Activated naive CD8-positive, alpha-beta T cell (primary cell): ENCODE measurements around the gene EPHA2.

Source experiments
- H3K27ac Mint-ChIP-seq: one replicate; pipeline ENCODE4 v1.8.0; 2021; ENCODE audit warnings: mixed read lengths
- H3K27me3 Mint-ChIP-seq: one replicate; pipeline ENCODE4 v1.8.0; 2021; ENCODE audit warnings: mixed read lengths
- H3K36me3 Mint-ChIP-seq: one replicate; pipeline ENCODE4 v1.8.0; 2021; ENCODE audit warnings: mixed read lengths
- H3K4me1 Mint-ChIP-seq: one replicate; pipeline ENCODE4 v1.8.0; 2021; ENCODE audit warnings: low read depth, mixed read lengths
- H3K4me3 Mint-ChIP-seq: one replicate; pipeline ENCODE4 v1.8.0; 2021; ENCODE audit warnings: mild to moderate bottlenecking, mixed read lengths
- H3K9me3 Mint-ChIP-seq: one replicate; pipeline ENCODE4 v1.8.0; 2021; ENCODE audit warnings: low read depth, mixed read lengths

The EPHA2 gene

GRCh38 chr1:16099412-16099811 lies 56.5 kb downstream of the EPHA2 start:
- Mint-ChIP-seq H3K4me1 (no peaks in the 10 kb centered on the region), H3K9me3 (peaks cover 3% of the 10 kb centered on the region), H3K36me3 (no peaks in the 10 kb centered on the region), H3K4me3 (no peak overlapping the region), H3K27ac (no peak overlapping the region), H3K27me3 (no peaks in the 10 kb centered on the region)

DNA sequence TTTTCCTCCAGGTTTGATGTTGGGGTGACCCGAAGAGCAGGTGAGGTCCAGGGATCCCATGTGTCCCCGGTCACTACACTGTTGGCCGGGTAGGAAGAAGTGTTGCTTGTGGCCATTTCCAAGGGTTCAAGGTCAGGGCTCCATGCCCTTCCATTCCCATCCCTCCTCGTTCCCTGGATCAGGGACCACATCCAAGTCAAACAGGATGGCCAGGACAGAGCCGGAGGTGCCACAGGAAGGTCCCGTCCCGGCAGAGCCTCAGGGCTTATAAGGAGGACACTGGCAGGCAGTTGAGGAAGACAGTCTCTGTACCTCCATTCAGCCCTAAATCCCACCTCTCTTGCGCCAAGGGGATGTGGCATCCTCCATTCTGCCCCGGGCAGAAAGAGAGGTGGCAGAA lies 60.4 kb downstream of the EPHA2 start:
- Mint-ChIP-seq H3K4me1 (no peaks in the 10 kb centered on the region), H3K27ac (no peak overlapping the region), H3K4me3 (no peak overlapping the region), H3K9me3 (no peaks in the 10 kb centered on the region), H3K27me3 (no peaks in the 10 kb centered on the region), H3K36me3 (no peaks in the 10 kb centered on the region)

DNA sequence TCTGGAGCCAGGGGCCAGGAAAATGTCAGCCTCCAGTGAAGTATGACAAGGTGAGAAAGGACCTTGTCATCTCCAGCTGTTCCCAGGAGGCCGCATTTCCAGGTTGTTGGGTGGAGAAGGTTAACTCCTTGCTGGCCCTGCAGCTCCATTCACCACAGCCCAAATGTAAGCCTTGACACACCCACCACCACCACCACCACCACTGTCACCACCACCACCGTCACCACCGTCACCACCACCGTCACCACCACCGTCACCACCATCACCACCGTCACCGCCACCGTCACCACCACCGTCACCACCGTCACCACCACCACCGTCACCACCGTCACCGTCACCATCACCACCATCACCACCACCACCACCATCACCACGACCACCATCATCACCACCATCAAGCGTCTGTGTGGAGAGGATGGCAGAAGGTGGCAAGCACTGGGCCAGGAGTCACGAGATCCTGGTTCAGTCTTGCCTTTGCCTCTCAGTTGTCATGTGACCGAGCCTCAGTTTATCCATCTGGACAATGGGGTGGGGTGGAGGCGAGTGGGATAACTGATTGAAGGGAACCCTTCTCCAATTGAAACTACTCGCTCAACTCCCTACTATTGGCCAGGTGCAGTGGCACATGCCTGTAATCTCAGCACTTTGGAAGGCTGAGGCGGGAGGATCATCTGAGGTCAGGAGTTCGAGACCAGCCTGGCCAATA lies 61.3 kb downstream of the EPHA2 start:
- Mint-ChIP-seq H3K9me3 (no peaks in the 10 kb centered on the region), H3K4me3 (no peak overlapping the region)

GRCh38 chr1:16093611-16094010 lies 62.3 kb downstream of the EPHA2 start:
- Mint-ChIP-seq H3K27ac (no peak overlapping the region), H3K4me1 (no peaks in the 10 kb centered on the region), H3K27me3 (no peaks in the 10 kb centered on the region), H3K9me3 (no peaks in the 10 kb centered on the region), H3K4me3 (no peak overlapping the region), H3K36me3 (no peaks in the 10 kb centered on the region)

More for the DNA sequence above, 61.3 kb downstream of the EPHA2 start:
- H3K27ac Mint-ChIP-seq, result no peak overlapping the region
- no peaks in the 10 kb centered on the region for H3K4me1 Mint-ChIP-seq
- H3K27me3 Mint-ChIP-seq, result no peaks in the 10 kb centered on the region
- H3K36me3 Mint-ChIP-seq, result no peaks in the 10 kb centered on the region

DNA sequence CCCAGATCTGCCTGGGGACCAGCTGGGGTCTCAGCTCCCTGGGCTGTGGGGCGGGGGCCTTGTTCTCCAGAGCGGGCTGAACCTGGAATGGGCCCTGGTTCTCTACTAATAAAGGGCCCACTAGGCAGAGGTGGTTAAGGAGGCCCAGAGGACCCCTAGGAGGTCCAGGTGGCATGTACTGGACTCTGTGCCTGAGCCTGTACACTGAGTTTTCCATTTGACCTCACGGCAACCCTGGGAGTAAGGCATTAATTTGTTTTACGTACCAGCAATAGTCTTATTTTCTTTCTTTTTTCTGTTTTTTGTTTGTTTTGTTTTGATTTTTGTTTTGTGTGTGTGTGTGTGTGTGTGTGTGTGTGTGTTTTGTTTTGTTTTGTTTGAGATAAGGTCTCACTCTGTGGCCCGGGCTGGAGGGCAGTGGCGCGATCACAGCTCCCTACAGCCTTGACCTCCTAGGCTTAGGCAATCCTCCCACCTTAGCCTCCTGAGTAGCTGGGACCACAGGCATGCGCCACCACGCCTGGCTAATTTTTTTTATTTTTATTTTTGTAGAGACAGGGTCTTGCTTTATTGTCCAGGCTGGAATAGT lies 62.9 kb downstream of the EPHA2 start:
- H3K27ac Mint-ChIP-seq, result no peak overlapping the region
- no peaks in the 10 kb centered on the region for H3K36me3 Mint-ChIP-seq
- H3K9me3 Mint-ChIP-seq, result no peaks in the 10 kb centered on the region
- H3K4me1 Mint-ChIP-seq, result no peaks in the 10 kb centered on the region
- H3K4me3 Mint-ChIP-seq, result no peak overlapping the region
- H3K27me3 Mint-ChIP-seq, result no peaks in the 10 kb centered on the region

- no peak overlapping the region for H3K27ac Mint-ChIP-seq
- no peaks in the 10 kb centered on the region for H3K27me3 Mint-ChIP-seq
- no peaks in the 10 kb centered on the region for H3K4me1 Mint-ChIP-seq
- no peaks in the 10 kb centered on the region for H3K36me3 Mint-ChIP-seq
- no peak overlapping the region for H3K4me3 Mint-ChIP-seq
- no peaks in the 10 kb centered on the region for H3K9me3 Mint-ChIP-seq
These were observed 63.6 kb downstream of the EPHA2 start for GRCh38 chr1:16092097-16092922.

- no peaks in the 10 kb centered on the region for H3K4me1 Mint-ChIP-seq
- no peaks in the 10 kb centered on the region for H3K9me3 Mint-ChIP-seq
- no peaks in the 10 kb centered on the region for H3K27me3 Mint-ChIP-seq
- no peak overlapping the region for H3K27ac Mint-ChIP-seq
- H3K4me3 Mint-ChIP-seq, result no peak overlapping the region
- H3K36me3 Mint-ChIP-seq, result no peaks in the 10 kb centered on the region
These were observed 64.6 kb downstream of the EPHA2 start for GRCh38 chr1:16091296-16091695.

GRCh38 chr1:16090076-16090826 lies 65.6 kb downstream of the EPHA2 start:
- Mint-ChIP-seq H3K27me3 (no peaks in the 10 kb centered on the region), H3K4me3 (no peak overlapping the region), H3K4me1 (no peaks in the 10 kb centered on the region), H3K36me3 (no peaks in the 10 kb centered on the region), H3K9me3 (no peaks in the 10 kb centered on the region), H3K27ac (no peak overlapping the region)

GRCh38 chr1:16088996-16089395 lies 66.9 kb downstream of the EPHA2 start:
- H3K4me3 Mint-ChIP-seq, result no peak overlapping the region
- no peak overlapping the region for H3K27ac Mint-ChIP-seq
- H3K9me3 Mint-ChIP-seq, result no peaks in the 10 kb centered on the region
- H3K36me3 Mint-ChIP-seq, result no peaks in the 10 kb centered on the region
- no peaks in the 10 kb centered on the region for H3K4me1 Mint-ChIP-seq
- no peaks in the 10 kb centered on the region for H3K27me3 Mint-ChIP-seq

DNA sequence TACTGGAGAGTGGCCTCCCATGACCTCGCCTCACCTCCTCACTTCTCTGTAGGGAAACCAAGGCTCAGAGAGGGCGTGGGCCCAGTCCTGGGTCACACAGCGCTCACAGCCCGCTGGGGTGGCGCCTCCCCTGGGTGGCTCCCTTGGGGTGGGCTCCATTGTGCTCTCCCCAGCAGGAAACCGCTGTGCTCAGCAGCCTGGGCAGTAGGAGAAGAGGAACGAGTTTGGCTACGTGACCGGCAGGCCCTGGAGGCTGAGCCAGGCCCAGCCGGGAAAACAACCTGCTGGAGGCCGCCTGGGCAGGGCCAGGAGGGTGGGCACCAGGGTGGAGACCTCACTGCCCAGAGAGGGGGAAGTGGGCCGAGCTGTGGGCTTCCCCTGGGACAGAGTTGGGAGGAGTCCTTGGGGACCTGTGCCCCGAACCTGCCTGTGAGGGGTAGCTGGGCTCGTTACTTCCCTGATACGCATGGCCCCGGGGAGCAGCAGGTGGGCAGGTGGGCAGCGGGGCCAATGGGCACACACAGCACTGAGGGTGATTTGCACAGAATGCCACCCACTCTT lies 67.4 kb downstream of the EPHA2 start:
- no peak overlapping the region for H3K27ac Mint-ChIP-seq
- no peaks in the 10 kb centered on the region for H3K4me1 Mint-ChIP-seq
- H3K9me3 Mint-ChIP-seq, result no peaks in the 10 kb centered on the region
- no peaks in the 10 kb centered on the region for H3K27me3 Mint-ChIP-seq
- no peaks in the 10 kb centered on the region for H3K36me3 Mint-ChIP-seq
- no peak overlapping the region for H3K4me3 Mint-ChIP-seq

DNA sequence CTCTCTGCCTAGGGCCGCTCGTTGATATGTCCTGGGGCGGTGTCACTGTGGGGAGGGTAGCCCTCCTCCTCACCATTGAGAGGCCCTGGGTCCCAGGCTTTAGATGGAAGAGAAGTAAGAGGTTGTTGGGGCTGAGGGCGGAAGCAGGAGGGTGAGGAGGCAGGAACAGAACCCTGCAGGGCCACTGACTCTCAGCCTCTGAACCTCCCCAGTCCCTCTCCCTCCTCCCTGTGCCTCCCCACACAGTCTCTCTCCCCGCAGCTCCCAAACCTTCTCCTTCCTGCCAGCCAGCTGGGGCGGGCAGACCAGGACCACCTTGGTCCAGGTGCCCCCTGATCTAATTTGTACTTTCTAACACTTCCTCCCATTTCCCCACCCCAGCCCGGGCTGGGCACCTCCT lies 68.1 kb downstream of the EPHA2 start:
- H3K27ac Mint-ChIP-seq, result no peak overlapping the region
- H3K36me3 Mint-ChIP-seq, result no peaks in the 10 kb centered on the region
- no peaks in the 10 kb centered on the region for H3K27me3 Mint-ChIP-seq
- no peaks in the 10 kb centered on the region for H3K4me1 Mint-ChIP-seq
- H3K4me3 Mint-ChIP-seq, result no peak overlapping the region
- H3K9me3 Mint-ChIP-seq, result no peaks in the 10 kb centered on the region

DNA sequence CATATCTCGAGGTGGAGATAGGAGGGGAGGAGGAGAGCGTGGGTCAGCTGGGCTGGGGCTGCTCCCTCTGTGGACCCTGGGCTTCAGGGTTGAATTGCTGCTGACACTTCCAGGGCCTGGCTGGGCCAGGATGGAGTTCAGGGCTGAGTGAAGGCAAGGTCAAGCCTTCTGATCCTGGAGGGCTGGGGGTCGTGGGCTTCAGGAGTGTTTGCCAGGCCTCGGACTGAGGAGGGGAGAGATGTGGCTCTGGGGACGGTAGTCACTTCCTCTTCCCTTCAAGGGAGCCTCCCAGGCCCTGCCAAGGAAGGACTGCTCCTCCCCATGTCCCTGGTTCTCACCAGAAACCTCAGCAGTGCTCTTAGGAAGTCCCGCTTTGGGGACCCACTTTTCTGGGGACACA lies 70.3 kb downstream of the EPHA2 start:
- Mint-ChIP-seq H3K4me3 (no peak overlapping the region), H3K27ac (no peak overlapping the region), H3K27me3 (no peaks in the 10 kb centered on the region), H3K4me1 (no peaks in the 10 kb centered on the region), H3K36me3 (no peaks in the 10 kb centered on the region), H3K9me3 (no peaks in the 10 kb centered on the region)

GRCh38 chr1:16083486-16083885 lies 72.4 kb downstream of the EPHA2 start:
- Mint-ChIP-seq H3K4me1 (peaks cover 4% of the 10 kb centered on the region), H3K4me3 (no peak overlapping the region), H3K9me3 (no peaks in the 10 kb centered on the region), H3K27ac (no peak overlapping the region), H3K36me3 (no peaks in the 10 kb centered on the region), H3K27me3 (no peaks in the 10 kb centered on the region)

- Mint-ChIP-seq H3K4me3 (no peak overlapping the region), H3K27ac (no peak overlapping the region), H3K36me3 (no peaks in the 10 kb centered on the region), H3K4me1 (peaks cover 4% of the 10 kb centered on the region), H3K27me3 (no peaks in the 10 kb centered on the region), H3K9me3 (no peaks in the 10 kb centered on the region)
These were observed 73.4 kb downstream of the EPHA2 start for GRCh38 chr1:16082283-16083038.
